Naive B cell (primary cell): Measurements from ENCODE around the gene SMIM3. TPM values are rescaled to one million over a fixed set of nuclear protein-coding genes. Genes with fewer than 3 reads are reported as not detected.
A peak's percentile ranks its signal among the peaks of the same experiment; 100 is the strongest.

Experiments used
- ATAC-seq, 2 donors: fragments of 150-1000 bp; cut with Tn5 transposase; 2 replicates each; pipeline ENCODE4 v1.10.0; 2021; ENCODE audit warnings: low read depth in 2 of 2, mild to moderate bottlenecking in 2 of 2, moderate library complexity in 2 of 2
- DNase-seq: peaks from one replicate; pipeline ENCODE4 v3.0.0; 2022
- H3K27ac Mint-ChIP-seq, 6 donors: one replicate each; pipeline ENCODE4 v1.8.0; 2020 to 2022; ENCODE audit warnings: mild to moderate bottlenecking in 6 of 6, mixed read lengths in 6 of 6, moderate library complexity in 5 of 6, inconsistent platforms in 2 of 6
- H3K27me3 Mint-ChIP-seq, 3 donors: one replicate each; pipeline ENCODE4 v1.8.0; 2021 to 2022; ENCODE audit warnings: mixed read lengths in 3 of 3, mild to moderate bottlenecking in 1 of 3
- H3K36me3 Mint-ChIP-seq, 2 donors: one replicate each; pipeline ENCODE4 v1.8.0; 2020 to 2022; ENCODE audit warnings: mixed read lengths in 2 of 2, inconsistent platforms in 1 of 2, mild to moderate bottlenecking in 1 of 2
- H3K4me1 Mint-ChIP-seq, 3 donors: one replicate each; pipeline ENCODE4 v1.8.0; 2020 to 2022; ENCODE audit warnings: mixed read lengths in 3 of 3, inconsistent platforms in 1 of 3, mild to moderate bottlenecking in 1 of 3, moderate library complexity in 1 of 3
- H3K4me3 Mint-ChIP-seq, 8 donors: one replicate each; pipeline ENCODE4 v1.8.0; 2020 to 2022; ENCODE audit warnings: mild to moderate bottlenecking in 8 of 8, mixed read lengths in 8 of 8, moderate library complexity in 8 of 8, inconsistent platforms in 2 of 8
- H3K9me3 Mint-ChIP-seq, 7 donors: one replicate each; pipeline ENCODE4 v1.8.0; 2020 to 2022; ENCODE audit warnings: mixed read lengths in 7 of 7, mild to moderate bottlenecking in 5 of 7, inconsistent platforms in 2 of 7, moderate library complexity in 1 of 7
- polyA plus RNA-seq, 6 donors: library from polyadenylated mRNA; unstranded; fragments of 300-500 nt; fragmentation: Illumina TruSeq; gene quantifications; one replicate each; pipeline ENCODE4 v1.2.3, GENCODE V29; 2021; ENCODE audit warnings: low read depth in 6 of 6

Gene SMIM3
- polyA plus RNA-seq, 6 donors from 2014 or later = 0.35 to 1.1 (median 0.74) TPM; not detected in 2

GRCh38 chr5:150753863-150754262, 24.7 kb upstream of the SMIM3 start:
- Mint-ChIP-seq H3K27ac (peak overlapping the region in 1 of 6 donors; percentile 66), H3K27me3 (no peaks in the 10 kb centered on the region), H3K36me3 (peaks cover 7 to 20% of the 10 kb centered on the region in 2 donors), H3K4me1 (peaks cover 25 to 34% (median 33%) of the 10 kb centered on the region in 3 donors), H3K9me3 (no peaks in the 10 kb centered on the region), H3K4me3 (peak overlapping the region in 1 of 8 donors; percentile 15)
- ATAC-seq = no peak
- no peak for DNase-seq

GRCh38 chr5:150757087-150757649, 21.4 kb upstream of the SMIM3 start:
- H3K27ac Mint-ChIP-seq = peak overlapping the region in 2 of 6 donors; percentile 0 to 75
- ATAC-seq (no peak), DNase-seq (no peak)
- no peaks in the 10 kb centered on the region for H3K27me3 Mint-ChIP-seq
- peaks cover 7 to 11% of the 10 kb centered on the region in 2 donors for H3K36me3 Mint-ChIP-seq
- H3K4me1 Mint-ChIP-seq = peaks cover 16 to 26% (median 22%) of the 10 kb centered on the region in 3 donors
- H3K4me3 Mint-ChIP-seq = peak overlapping the region in 4 of 8 donors; percentile 2 to 56 (median 54)
- no peaks in the 10 kb centered on the region for H3K9me3 Mint-ChIP-seq

GRCh38 chr5:150758203-150758530, 20.4 kb upstream of the SMIM3 start:
- H3K27me3 Mint-ChIP-seq = peaks cover 0 to 10% (median 0%) of the 10 kb centered on the region in 3 donors
- peaks cover 6 to 11% of the 10 kb centered on the region in 2 donors for H3K36me3 Mint-ChIP-seq
- no peak overlapping the region for H3K27ac Mint-ChIP-seq
- no peak overlapping the region for H3K4me3 Mint-ChIP-seq
- H3K4me1 Mint-ChIP-seq = peaks cover 16 to 24% (median 18%) of the 10 kb centered on the region in 3 donors
- no peak for DNase-seq
- no peaks in the 10 kb centered on the region for H3K9me3 Mint-ChIP-seq
- ATAC-seq = peak; percentile 1 to 6

GRCh38 chr5:150758531-150759333, 19.8 kb upstream of the SMIM3 start, which contains the start of gene DCTN4:
Gene DCTN4, minus strand, starts transcription at chr5:150759017. Its CDS starts 24 bp downstream, at chr5:150758993.
- peaks cover under 1 to 6% of the 10 kb centered on the region in 2 donors for H3K36me3 Mint-ChIP-seq
- peak within 1 kb of the TSS in 1 of 8 donors; percentile 36 for H3K4me3 Mint-ChIP-seq
- ATAC-seq (peak; percentile 88 to 91), DNase-seq (peak; percentile 91)
- peak within 1 kb of the TSS in 3 of 6 donors; percentile 48 to 82 (median 71) for H3K27ac Mint-ChIP-seq
- H3K9me3 Mint-ChIP-seq = no peaks in the 10 kb centered on the region
- H3K4me1 Mint-ChIP-seq = peaks cover 13 to 18% (median 15%) of the 10 kb centered on the region in 3 donors
- H3K27me3 Mint-ChIP-seq = peaks cover 0 to 14% (median 0%) of the 10 kb centered on the region in 3 donors

GRCh38 chr5:150759334-150759583, 19.3 kb upstream of the SMIM3 start:
- ATAC-seq (no peak), DNase-seq (no peak)
- peaks cover under 1 to 1% of the 10 kb centered on the region in 2 donors for H3K36me3 Mint-ChIP-seq
- no peak overlapping the region for H3K27ac Mint-ChIP-seq
- H3K4me1 Mint-ChIP-seq = peaks cover 10 to 19% (median 15%) of the 10 kb centered on the region in 3 donors
- H3K27me3 Mint-ChIP-seq = peaks cover 0 to 16% (median 0%) of the 10 kb centered on the region in 3 donors
- no peaks in the 10 kb centered on the region for H3K9me3 Mint-ChIP-seq
- no peak overlapping the region for H3K4me3 Mint-ChIP-seq

- no peak overlapping the region for H3K4me3 Mint-ChIP-seq
- peaks cover 0 to 5% (median 0%) of the 10 kb centered on the region in 7 donors for H3K9me3 Mint-ChIP-seq
- H3K27ac Mint-ChIP-seq = peak overlapping the region in 1 of 6 donors; percentile 60
- H3K36me3 Mint-ChIP-seq = peaks cover 0 to 12% of the 10 kb centered on the region in 2 donors
- DNase-seq = no peak
- no peak for ATAC-seq
- peaks cover 8 to 21% (median 9%) of the 10 kb centered on the region in 3 donors for H3K4me1 Mint-ChIP-seq
- peaks cover 0 to 25% (median 0%) of the 10 kb centered on the region in 3 donors for H3K27me3 Mint-ChIP-seq
Measured at GRCh38 chr5:150762211-150762610, 16.3 kb upstream of the SMIM3 start.

GRCh38 chr5:150763023-150763769, 15.4 kb upstream of the SMIM3 start:
- no peak overlapping the region for H3K27ac Mint-ChIP-seq
- H3K9me3 Mint-ChIP-seq = peaks cover 0 to 5% (median 0%) of the 10 kb centered on the region in 7 donors
- H3K4me1 Mint-ChIP-seq = peaks cover 5 to 18% (median 5%) of the 10 kb centered on the region in 3 donors
- H3K4me3 Mint-ChIP-seq = no peak overlapping the region
- no peak for DNase-seq
- H3K27me3 Mint-ChIP-seq = peaks cover 0 to 25% (median 0%) of the 10 kb centered on the region in 3 donors
- no peak for ATAC-seq
- peaks cover 0 to 12% of the 10 kb centered on the region in 2 donors for H3K36me3 Mint-ChIP-seq

- no peak overlapping the region for H3K4me3 Mint-ChIP-seq
- H3K27me3 Mint-ChIP-seq = peaks cover 0 to 25% (median 0%) of the 10 kb centered on the region in 3 donors
- DNase-seq (no peak), ATAC-seq (no peak)
- H3K4me1 Mint-ChIP-seq = peaks cover under 1 to 12% (median 5%) of the 10 kb centered on the region in 3 donors
- peaks cover 0 to 5% (median 0%) of the 10 kb centered on the region in 7 donors for H3K9me3 Mint-ChIP-seq
- peaks cover 0 to 12% of the 10 kb centered on the region in 2 donors for H3K36me3 Mint-ChIP-seq
- H3K27ac Mint-ChIP-seq = peak overlapping the region in 3 of 6 donors; percentile 16 to 35 (median 19)
Measured at GRCh38 chr5:150764530-150764929, 14.0 kb upstream of the SMIM3 start.

- H3K4me1 Mint-ChIP-seq = peaks cover 0 to 10% (median 5%) of the 10 kb centered on the region in 3 donors
- peaks cover 0 to 5% (median 0%) of the 10 kb centered on the region in 7 donors for H3K9me3 Mint-ChIP-seq
- peaks cover 0 to 12% of the 10 kb centered on the region in 2 donors for H3K36me3 Mint-ChIP-seq
- peak in 1 of 2 donors; percentile 43 for ATAC-seq
- no peak overlapping the region for H3K4me3 Mint-ChIP-seq
- peaks cover 0 to 25% (median 0%) of the 10 kb centered on the region in 3 donors for H3K27me3 Mint-ChIP-seq
- no peak for DNase-seq
- H3K27ac Mint-ChIP-seq = peak overlapping the region in 2 of 6 donors; percentile 27 to 35
Measured at GRCh38 chr5:150765011-150765798, 13.4 kb upstream of the SMIM3 start.

GRCh38 chr5:150765799-150766169, 12.8 kb upstream of the SMIM3 start:
- ATAC-seq (no peak), DNase-seq (no peak)
- Mint-ChIP-seq H3K9me3 (peaks cover 0 to 5% (median 0%) of the 10 kb centered on the region in 7 donors), H3K27ac (no peak overlapping the region), H3K36me3 (peaks cover 0 to 12% of the 10 kb centered on the region in 2 donors), H3K4me3 (no peak overlapping the region), H3K4me1 (peaks cover 0 to 10% (median 5%) of the 10 kb centered on the region in 3 donors), H3K27me3 (peaks cover 0 to 25% (median 0%) of the 10 kb centered on the region in 3 donors)

GRCh38 chr5:150766251-150766650, 12.3 kb upstream of the SMIM3 start:
- DNase-seq (no peak), ATAC-seq (no peak)
- Mint-ChIP-seq H3K36me3 (peaks cover 0 to 12% of the 10 kb centered on the region in 2 donors), H3K4me1 (peaks cover 0 to 10% (median 5%) of the 10 kb centered on the region in 3 donors), H3K27me3 (peaks cover 0 to 25% (median 0%) of the 10 kb centered on the region in 3 donors), H3K4me3 (no peak overlapping the region), H3K27ac (no peak overlapping the region), H3K9me3 (peaks cover 0 to 5% (median under 1%) of the 10 kb centered on the region in 7 donors)

- no peak for ATAC-seq
- H3K36me3 Mint-ChIP-seq = no peaks in the 10 kb centered on the region
- no peak overlapping the region for H3K27ac Mint-ChIP-seq
- H3K27me3 Mint-ChIP-seq = peaks cover 8 to 9% (median 8%) of the 10 kb centered on the region in 3 donors
- no peaks in the 10 kb centered on the region for H3K4me1 Mint-ChIP-seq
- peaks cover 0 to 9% (median 0%) of the 10 kb centered on the region in 7 donors for H3K9me3 Mint-ChIP-seq
- DNase-seq = no peak
- H3K4me3 Mint-ChIP-seq = no peak overlapping the region
Measured at GRCh38 chr5:150771034-150771795, 7.3 kb upstream of the SMIM3 start.
